Activated T-helper 9 cell treated with anti-CD3 and anti-CD28 coated beads, Interleukin-2, amount 50 U/mL, for 16 hours (primary cell): ENCODE results near the gene ZNF451.
"Not testable (repeated sequence)": the region's sequence is repeated elsewhere in the genome, so short reads cannot be mapped to it uniquely, and the experiment has no call there.

Experiments used
- DNase-seq: peaks from one replicate; pipeline ENCODE4 v3.0.0-alpha.2; 2020; ENCODE audit warnings: low read depth

Gene ZNF451

GRCh38 chr6:57089687-57090457, at the start of gene ZNF451:
Gene ZNF451, plus strand, starts transcription at chr6:57090188. Its CDS starts 66 bp downstream, at chr6:57090254.
- DNase-seq: peak; percentile 96

DNA sequence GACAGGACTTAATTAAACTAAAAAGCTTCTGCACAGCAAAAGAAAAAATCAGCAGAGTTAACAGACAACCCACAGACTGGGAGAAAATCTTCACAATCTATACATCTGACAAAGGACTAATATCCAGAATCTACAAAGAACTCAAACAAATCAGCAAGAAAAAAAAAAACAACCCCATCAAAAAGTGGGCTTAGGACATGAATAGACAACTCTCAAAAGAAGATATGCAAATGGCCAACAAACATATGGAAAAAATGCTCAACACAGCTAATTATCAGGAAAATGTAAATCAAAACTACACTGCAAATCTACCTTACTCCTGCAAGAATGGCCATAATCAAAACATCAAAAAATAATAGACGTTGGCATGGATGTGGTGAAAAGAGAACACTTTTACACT, 45.9 kb upstream of the ZNF451 start:
- DNase-seq: not testable (repeated sequence)

DNA sequence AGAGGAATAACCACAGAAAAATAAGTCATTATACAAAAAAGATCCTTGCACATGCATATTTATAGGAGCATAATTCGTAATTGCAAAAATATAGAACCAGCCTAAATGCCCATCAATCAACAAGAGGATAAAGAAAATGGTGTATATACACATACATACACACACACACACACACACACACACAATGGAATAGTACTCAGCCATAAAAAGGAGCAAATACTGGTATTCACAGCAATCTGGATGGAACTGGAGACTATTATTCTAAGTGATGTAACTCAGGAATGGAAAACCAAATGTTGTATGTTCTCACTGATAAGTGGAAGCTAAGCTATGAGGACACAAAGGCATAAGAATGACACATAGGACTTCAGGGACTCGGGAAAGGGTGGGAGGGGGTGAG, 45.4 kb upstream of the ZNF451 start:
- no peak for DNase-seq

DNA sequence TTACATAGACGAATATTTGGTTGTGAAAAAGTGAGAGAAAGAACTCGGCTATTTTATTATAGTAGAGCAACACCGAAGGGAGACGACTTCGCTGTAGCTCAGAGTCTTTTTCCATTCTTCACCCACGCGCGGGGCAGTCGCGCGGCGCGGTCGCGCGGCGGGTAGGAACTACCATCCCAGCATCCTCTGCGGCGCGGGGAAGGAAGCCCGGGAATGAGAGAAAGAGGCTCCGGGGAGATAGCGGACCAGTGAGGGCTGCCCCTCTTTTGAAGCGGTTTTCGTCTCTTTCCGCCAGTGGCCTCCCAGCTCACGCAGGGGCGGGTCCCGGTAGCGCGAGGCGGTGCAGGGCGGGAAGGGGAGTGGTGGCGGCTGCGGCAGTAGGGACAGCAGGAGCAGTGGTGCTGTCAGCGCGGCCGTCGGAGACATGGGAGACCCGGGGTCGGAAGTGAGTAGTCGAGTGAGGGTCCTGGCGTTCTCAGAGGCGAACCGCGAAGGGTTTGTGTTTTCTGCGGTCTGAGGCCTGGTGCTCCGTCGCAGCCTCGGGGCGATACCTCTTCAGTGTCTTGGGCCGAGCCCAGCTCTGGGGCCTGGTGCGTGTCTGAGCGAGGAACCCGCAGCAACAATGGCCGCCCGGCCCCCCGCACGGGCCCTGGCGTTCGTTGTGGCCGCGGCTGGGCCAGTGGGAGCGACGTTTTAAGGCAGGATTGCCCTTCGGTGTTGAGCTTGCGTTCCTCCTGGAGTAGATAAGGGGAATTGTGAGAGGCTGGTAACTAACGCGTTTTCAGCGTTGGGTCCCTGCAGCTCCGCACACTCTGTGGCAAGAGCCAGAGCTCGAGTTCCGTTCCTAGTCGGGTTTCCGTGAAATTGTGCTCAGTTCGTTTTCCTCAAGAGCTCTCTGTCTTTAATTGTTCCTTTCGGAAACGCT, 43.4 kb upstream of the ZNF451 start, which contains the start of gene KIAA1586:
KIAA1586 (plus strand) TSS at position 362 of the 925 bp plus-strand sequence; CDS start at position 425, 63 bp downstream.
- peak; percentile 69 for DNase-seq

DNA sequence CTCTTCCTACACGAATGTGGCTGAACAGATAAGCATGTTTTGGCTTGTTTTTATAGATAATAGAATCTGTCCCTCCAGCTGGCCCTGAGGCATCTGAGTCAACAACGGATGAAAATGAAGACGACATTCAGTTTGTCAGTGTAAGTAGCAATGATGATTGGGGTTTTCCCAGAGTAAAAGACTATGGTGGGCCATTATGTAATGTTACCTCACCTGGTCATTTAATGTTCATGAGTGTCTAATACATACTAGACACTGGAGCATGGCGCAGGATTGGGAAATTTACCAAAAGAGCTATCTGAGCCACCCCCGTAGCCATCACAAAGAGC, 42.8 kb upstream of the ZNF451 start:
- DNase-seq: not testable (repeated sequence)

DNA sequence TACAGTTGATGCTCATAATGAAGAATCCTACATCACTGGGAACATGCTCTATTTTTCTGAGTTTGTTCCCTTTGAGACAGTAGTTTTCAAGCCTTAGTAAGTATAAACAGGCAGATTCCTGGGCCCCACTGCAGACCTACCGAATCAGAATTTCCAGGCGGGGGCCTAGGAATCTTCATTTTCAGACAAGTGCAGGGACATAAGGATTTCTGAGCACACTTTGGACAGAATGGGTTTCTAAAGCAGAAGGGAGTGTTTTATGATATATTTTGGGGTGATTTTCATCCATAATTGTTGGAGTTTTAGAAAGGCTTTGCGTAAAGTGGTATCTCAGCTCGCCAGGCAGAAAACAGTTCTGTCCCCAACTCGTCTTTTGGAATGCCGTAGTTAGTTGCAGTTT, 42.1 kb upstream of the ZNF451 start:
- DNase-seq: not testable (repeated sequence)

DNA sequence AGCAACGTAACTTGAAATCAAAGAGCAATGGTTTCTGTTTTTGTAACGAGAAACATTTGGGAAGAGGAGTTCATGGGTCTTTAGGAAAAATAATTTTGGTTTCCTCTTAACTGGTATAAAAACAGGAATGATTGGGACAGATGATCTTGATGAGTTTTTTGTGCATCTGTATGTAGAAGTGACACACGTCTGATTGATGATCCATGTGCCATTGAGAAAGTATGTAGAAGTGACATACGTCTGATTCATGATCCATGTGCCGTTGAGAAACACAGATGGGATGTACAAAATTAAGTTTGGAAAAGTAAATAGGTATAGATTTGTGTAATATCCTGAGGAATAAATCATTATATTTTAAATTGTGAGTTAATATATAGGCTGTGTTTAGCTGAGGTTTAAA, 41.4 kb upstream of the ZNF451 start:
- DNase-seq: no peak

DNA sequence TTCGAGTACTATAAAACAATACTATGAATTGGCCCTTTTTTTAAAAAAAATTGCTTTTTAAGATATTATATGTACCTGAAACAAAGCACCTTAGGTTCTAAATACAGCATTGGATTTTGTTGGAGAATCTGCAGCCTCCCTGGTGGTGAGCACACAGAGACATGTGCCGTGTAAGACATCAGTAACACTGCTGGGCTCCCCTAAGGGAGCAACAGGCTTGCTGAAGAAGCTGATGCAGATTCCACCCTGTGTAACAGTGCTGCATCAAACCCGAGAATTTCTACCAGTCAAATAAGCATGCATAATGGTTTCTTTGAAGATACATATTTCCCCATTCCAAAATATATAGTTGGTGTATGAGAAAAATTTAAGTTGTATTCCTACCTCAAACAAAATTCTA, 26.1 kb upstream of the ZNF451 start:
- DNase-seq: no peak

GRCh38 chr6:57064809-57065208, 25.2 kb upstream of the ZNF451 start:
- no peak for DNase-seq

- DNase-seq: no peak
Measured at GRCh38 chr6:57068061-57068460, 21.9 kb upstream of the ZNF451 start.

- DNase-seq: no peak
Measured at GRCh38 chr6:57069228-57069627, 20.8 kb upstream of the ZNF451 start.

GRCh38 chr6:57069920-57070331, 20.1 kb upstream of the ZNF451 start:
- no peak for DNase-seq

DNA sequence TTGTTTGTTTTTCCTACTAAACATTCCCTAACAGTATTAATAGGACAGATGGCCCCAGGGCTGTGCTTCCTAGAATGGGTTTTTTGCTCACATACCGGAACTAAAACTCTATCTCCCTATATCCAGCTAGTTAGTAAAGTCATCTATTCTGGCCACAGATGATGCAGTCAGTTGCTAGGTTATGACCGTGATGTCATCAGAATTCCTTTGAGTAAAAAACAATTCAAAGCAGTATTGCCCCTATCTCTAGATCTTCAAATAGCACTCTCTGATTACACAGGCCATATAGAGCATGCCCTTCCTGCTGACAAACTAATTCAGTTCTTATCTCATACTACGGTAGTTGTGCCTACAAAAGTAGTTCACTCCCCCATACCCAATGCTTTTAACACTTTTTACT, 17.9 kb upstream of the ZNF451 start:
- DNase-seq: no peak

- no peak for DNase-seq
Measured at GRCh38 chr6:57074383-57074782, 15.6 kb upstream of the ZNF451 start.

DNA sequence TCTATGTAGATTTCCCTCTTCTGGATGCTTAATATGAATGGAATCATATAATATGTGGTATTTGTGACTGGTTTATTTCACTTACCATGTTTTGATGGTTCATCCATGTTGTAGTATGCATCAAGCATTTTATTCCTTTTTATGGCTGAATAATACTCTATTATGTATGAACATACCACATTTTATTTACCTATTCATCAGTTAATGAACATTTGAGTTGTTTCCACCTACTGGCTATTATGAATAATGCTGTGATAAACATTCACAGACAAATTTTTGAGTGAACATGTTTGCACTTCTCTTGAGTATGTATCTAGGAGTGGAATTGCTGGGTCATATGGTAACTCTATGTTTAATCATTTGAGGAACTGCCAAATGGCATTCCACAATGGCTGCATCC, 14.9 kb upstream of the ZNF451 start:
- no peak for DNase-seq

- no peak for DNase-seq
Measured at GRCh38 chr6:57078531-57079207, 11.3 kb upstream of the ZNF451 start.

GRCh38 chr6:57085471-57085870, 4.5 kb upstream of the ZNF451 start:
- no peak for DNase-seq

DNA sequence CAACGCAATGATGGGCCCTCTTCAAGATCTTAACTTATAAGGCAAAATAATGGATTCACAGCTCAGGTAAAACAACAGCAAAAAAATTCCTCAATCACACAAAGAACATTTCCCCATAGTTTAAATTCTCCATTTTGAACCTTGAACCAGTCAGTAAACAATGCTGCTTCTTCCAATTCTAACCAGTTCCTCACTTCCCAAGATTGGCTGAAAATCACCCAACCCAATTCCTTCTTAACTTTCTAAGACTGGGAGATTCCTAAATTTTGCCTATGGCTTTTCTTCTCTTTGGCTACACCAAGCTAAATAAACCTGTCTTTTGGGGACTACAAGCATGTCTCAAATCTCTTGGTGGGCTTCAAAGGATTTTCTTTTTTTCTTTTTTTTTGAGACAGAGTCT, 3.1 kb upstream of the ZNF451 start:
- DNase-seq: no peak

DNA sequence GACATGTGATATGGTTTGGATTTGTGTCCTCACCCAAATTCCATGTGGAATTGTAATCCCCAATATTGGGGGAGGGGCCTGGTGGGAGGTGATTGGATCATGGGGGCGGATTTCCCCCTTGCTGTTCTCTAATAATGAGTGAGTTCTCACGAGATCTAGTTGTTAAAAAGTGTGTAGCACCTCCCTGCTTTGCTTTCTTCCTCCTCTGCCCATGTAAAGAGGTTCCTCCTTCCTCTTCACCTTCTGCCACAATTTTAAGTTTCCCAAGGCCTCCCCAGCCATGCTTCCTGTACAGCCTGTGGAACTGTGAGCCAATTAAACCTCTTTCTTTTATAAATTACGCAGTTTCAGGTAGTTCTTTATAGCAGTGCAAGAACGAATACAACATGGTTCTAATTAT, 2.1 kb upstream of the ZNF451 start:
- no peak for DNase-seq

- DNase-seq: no peak
Measured at GRCh38 chr6:57089265-57089664, 723 bp upstream of the ZNF451 start.

GRCh38 chr6:57090458-57091067, 575 bp downstream of the ZNF451 start:
- DNase-seq: not testable (repeated sequence)

DNA sequence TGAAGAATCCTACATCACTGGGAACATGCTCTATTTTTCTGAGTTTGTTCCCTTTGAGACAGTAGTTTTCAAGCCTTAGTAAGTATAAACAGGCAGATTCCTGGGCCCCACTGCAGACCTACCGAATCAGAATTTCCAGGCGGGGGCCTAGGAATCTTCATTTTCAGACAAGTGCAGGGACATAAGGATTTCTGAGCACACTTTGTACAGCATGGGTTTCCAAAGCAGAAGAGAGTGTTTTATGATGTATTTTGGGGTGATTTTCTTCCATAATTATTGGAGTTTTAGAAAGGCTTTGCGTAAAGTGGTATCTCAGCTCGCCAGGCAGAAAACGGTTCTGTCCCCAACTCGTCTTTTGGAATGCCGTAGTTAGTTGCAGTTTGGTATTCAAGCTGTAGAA, 1.4 kb downstream of the ZNF451 start:
- DNase-seq: not testable (repeated sequence)
